Breast epithelium (tissue), 4 donors: ENCODE measurements around the gene OTUD7B. TPM values are rescaled to one million over a fixed set of nuclear protein-coding genes. Genes with fewer than 3 reads are reported as not detected.
A peak's percentile ranks its signal among the peaks of the same experiment; 100 is the strongest.

ENCODE experiments used
- DNase-seq, 2 donors: peaks; one replicate each; pipeline ENCODE4 v3.0.0-alpha.2; 2019; ENCODE audit warnings: low spot score in 2 of 2
- H3K27ac ChIP-seq, 2 donors: fragments of 200-600 bp; sonication (generic) in 1 of 2; one replicate each; pipeline ENCODE4 v1.5.1; 2016 to 2019; ENCODE audit warnings: mild to moderate bottlenecking in 1 of 2
- H3K27me3 ChIP-seq, 2 donors: fragments of 200-600 bp; sonication (generic) in 1 of 2; one replicate each; pipeline versions ENCODE4 v1.5.1 to v1.6.0; 2017 to 2019; ENCODE audit warnings: control low read depth in 1 of 2, mild to moderate bottlenecking in 1 of 2
- H3K36me3 ChIP-seq: fragments of 200-600 bp; one replicate; pipeline ENCODE4 v1.5.1; 2019
- H3K4me1 ChIP-seq, 2 donors: fragments of 200-600 bp; sonication (generic); one replicate each; pipeline ENCODE4 v1.5.1; 2016 to 2019; ENCODE audit warnings: control low read depth in 1 of 2
- H3K4me3 ChIP-seq, 3 donors: fragments of 200-600 bp; sonication (generic); 1 replicate in 2 of 3; 2 replicates in 1 of 3; pipeline ENCODE4 v1.5.1; 2016 to 2019; ENCODE audit warnings: mild to moderate bottlenecking in 3 of 3, moderate library complexity in 2 of 3
- H3K9me3 ChIP-seq, 2 donors: fragments of 200-600 bp; sonication (generic) in 1 of 2; one replicate each; pipeline ENCODE4 v1.5.1; 2016 to 2019; ENCODE audit warnings: control low read depth in 1 of 2
- POLR2A ChIP-seq: fragments of 450-650 bp; IDR thresholded peaks from one replicate; pipeline ENCODE4 v1.6.1; 2016; ENCODE audit warnings: antibody characterized with exemption, mild to moderate bottlenecking, moderate library complexity
- POLR2AphosphoS5 ChIP-seq, 3 donors: sonication (generic); formaldehyde crosslinking; IDR thresholded peaks; one replicate each; pipeline ENCODE4 v1.6.1; 2017; ENCODE audit warnings: antibody characterized with exemption in 3 of 3
- intact Hi-C: fragments of 100-400 bp; cut with DNase I; formaldehyde crosslinking; loops from one replicate; pipeline ENCODE4 v1.15.1; 2023; ENCODE audit warnings: low total_unique reads
- total RNA-seq, 3 donors: library from RNA; depleted of rRNA; stranded (reverse); fragments of >200 nt; gene quantifications; one replicate each; pipeline ENCODE4 v1.1.0, GENCODE V29; 2016
- TF ChIP-seq, protein P1 (sequence below), 3 donors: fragments of 450-650 bp; IDR thresholded peaks; one replicate each; pipeline ENCODE4 v1.5.1; 2016 to 2017; ENCODE audit warnings: antibody characterized with exemption in 3 of 3, mild to moderate bottlenecking in 3 of 3, moderate library complexity in 3 of 3

The OTUD7B gene
- total RNA-seq, 3 donors from 2014 or later = 22.0 to 32.8 (median 28.1) TPM

- TF ChIP-seq POLR2AphosphoS5 (IDR thresholded peaks at IDR 0.05) (no peak), POLR2A (no peak)
- TF ChIP-seq, protein P1, sequence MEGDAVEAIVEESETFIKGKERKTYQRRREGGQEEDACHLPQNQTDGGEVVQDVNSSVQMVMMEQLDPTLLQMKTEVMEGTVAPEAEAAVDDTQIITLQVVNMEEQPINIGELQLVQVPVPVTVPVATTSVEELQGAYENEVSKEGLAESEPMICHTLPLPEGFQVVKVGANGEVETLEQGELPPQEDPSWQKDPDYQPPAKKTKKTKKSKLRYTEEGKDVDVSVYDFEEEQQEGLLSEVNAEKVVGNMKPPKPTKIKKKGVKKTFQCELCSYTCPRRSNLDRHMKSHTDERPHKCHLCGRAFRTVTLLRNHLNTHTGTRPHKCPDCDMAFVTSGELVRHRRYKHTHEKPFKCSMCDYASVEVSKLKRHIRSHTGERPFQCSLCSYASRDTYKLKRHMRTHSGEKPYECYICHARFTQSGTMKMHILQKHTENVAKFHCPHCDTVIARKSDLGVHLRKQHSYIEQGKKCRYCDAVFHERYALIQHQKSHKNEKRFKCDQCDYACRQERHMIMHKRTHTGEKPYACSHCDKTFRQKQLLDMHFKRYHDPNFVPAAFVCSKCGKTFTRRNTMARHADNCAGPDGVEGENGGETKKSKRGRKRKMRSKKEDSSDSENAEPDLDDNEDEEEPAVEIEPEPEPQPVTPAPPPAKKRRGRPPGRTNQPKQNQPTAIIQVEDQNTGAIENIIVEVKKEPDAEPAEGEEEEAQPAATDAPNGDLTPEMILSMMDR (IDR thresholded peaks at IDR 0.05) = no peak
- peak in 1 of 2 donors; percentile 26 for DNase-seq
- H3K4me3 ChIP-seq = no peak overlapping the region
- H3K9me3 ChIP-seq = no peaks in the 10 kb centered on the region
- H3K27me3 ChIP-seq = no peaks in the 10 kb centered on the region
- H3K36me3 ChIP-seq = no peaks in the 10 kb centered on the region
- peaks cover 0 to 3% of the 10 kb centered on the region in 2 donors for H3K4me1 ChIP-seq
- intact Hi-C loops = no loop called here
- H3K27ac ChIP-seq = peak overlapping the region; percentile 60 to 66
These were observed 5.2 kb upstream of the OTUD7B start for GRCh38 chr1:150015651-150016131.

GRCh38 chr1:150012611-150013010, 2.1 kb upstream of the OTUD7B start:
- TF ChIP-seq, protein P1 (IDR thresholded peaks at IDR 0.05) = no peak
- DNase-seq = no peak
- intact Hi-C loops = no loop called here

DNA sequence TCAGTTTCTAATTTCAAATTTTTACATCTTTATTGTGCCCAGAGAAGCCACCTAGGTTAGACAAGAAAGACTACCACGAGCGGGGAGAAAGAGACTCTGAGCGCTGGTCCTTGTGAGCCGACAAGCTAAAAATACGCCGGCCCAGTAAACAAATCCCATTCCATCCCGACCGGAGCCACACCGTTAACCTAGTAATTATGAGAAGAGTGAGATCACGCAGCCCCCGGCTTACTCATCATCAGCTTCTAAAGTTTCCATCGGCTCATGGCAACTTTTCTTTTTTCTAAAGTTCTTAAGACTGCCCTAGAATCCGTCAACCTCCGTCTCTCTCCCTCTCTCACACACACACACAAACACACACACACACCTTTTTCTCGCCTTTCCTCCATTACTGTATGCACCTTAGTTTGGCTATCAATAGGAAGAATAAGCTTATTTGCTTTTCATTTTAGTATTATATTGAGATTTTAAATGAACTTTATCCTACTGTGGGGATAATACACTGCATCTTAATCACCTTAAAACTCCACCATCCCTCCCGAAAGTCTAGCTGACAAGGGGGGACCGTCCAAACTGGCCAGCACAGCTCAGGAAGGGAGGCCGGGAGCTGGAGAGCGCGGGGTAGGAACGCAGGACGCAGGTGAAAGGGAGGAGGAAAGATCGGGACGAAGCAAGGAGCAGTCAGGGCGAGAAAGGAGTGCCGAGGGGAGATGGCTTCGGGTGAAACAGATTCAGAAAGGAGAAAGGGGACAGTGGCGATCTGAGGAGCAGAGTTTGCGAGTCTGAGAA, 728 bp downstream of the OTUD7B start:
- peak; percentile 37 to 54 for DNase-seq
- no peaks in the 10 kb centered on the region for H3K27me3 ChIP-seq

More at GRCh38 chr1:150012611-150013010, 2.1 kb upstream of the OTUD7B start:
- no peaks in the 10 kb centered on the region for H3K27me3 ChIP-seq
- H3K27ac ChIP-seq = no peak overlapping the region
- no peaks in the 10 kb centered on the region for H3K9me3 ChIP-seq
- H3K36me3 ChIP-seq = no peaks in the 10 kb centered on the region
- peaks cover 0 to 6% of the 10 kb centered on the region in 2 donors for H3K4me1 ChIP-seq
- H3K4me3 ChIP-seq = no peak overlapping the region

GRCh38 chr1:150008699-150009098, 1.8 kb downstream of the OTUD7B start:
- Histone ChIP-seq H3K36me3 (no peaks in the 10 kb centered on the region), H3K27ac (peak overlapping the region; percentile 96 to 98), H3K9me3 (no peaks in the 10 kb centered on the region), H3K4me1 (peaks cover 0 to 8% of the 10 kb centered on the region in 2 donors), H3K27me3 (no peaks in the 10 kb centered on the region), H3K4me3 (peak overlapping the region; percentile 82 to 91 (median 85))
- intact Hi-C loops = no loop called here
- DNase-seq = no peak
- no peak for TF ChIP-seq POLR2AphosphoS5 (IDR thresholded peaks at IDR 0.05)
- TF ChIP-seq, protein P1 (IDR thresholded peaks at IDR 0.05) = no peak
- no peak for TF ChIP-seq POLR2A

More for the DNA sequence above, 728 bp downstream of the OTUD7B start:
- intact Hi-C loops = no loop called here
- peak overlapping the region; percentile 96 to 98 for H3K27ac ChIP-seq
- no peaks in the 10 kb centered on the region for H3K36me3 ChIP-seq
- H3K9me3 ChIP-seq = no peaks in the 10 kb centered on the region
- peaks cover 0 to 8% of the 10 kb centered on the region in 2 donors for H3K4me1 ChIP-seq
- no peak for TF ChIP-seq POLR2A
- TF ChIP-seq, protein P1 (IDR thresholded peaks at IDR 0.05) = no peak
- TF ChIP-seq POLR2AphosphoS5 (IDR thresholded peaks at IDR 0.05) = no peak
- H3K4me3 ChIP-seq = peak overlapping the region; percentile 82 to 91 (median 85)

DNA sequence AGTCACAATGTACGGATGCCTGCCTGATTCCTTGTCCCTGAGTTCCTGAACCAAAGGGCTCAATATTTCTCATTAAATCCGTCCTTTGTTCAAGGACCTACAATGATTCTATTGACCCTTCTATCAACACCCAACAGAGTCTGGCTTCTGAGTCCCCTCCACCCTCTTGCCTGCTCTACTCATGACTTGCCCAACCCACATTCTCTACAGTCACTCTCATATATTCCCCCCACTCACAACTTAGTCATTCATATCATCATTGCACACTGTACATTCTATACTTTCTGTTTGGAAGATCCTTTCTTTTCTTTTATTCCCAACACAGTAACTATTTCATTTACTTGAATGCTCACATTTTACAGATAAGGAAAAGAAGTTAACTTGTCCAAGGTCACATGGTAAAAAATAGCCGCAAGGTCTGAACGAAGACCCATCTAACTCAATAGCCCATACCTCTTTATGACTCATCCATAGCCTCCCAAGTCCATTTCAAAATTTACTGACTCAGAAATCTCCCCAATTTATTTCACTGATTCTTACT, 3.6 kb downstream of the OTUD7B start:
- TF ChIP-seq POLR2AphosphoS5 (IDR thresholded peaks at IDR 0.05) = no peak
- TF ChIP-seq, protein P1 (IDR thresholded peaks at IDR 0.05) = no peak
- TF ChIP-seq POLR2A = no peak
- Histone ChIP-seq H3K4me3 (no peak overlapping the region), H3K9me3 (no peaks in the 10 kb centered on the region), H3K36me3 (no peaks in the 10 kb centered on the region), H3K27ac (no peak overlapping the region), H3K27me3 (no peaks in the 10 kb centered on the region), H3K4me1 (peaks cover 0 to 8% of the 10 kb centered on the region in 2 donors)
- intact Hi-C loops = no loop called here
- DNase-seq = no peak
